Stimulated activated CD8-positive, alpha-beta memory T cell treated with anti-CD3 and anti-CD28 coated beads, Interleukin-7, amount 100 ng/mL, for 1 hour (primary cell): Measurements from ENCODE around the gene TTBK2.
"Not testable (repeated sequence)": the region's sequence is repeated elsewhere in the genome, so short reads cannot be mapped to it uniquely, and the experiment has no call there.

Experiments
- DNase-seq, 2 donors: peaks; one replicate each; pipeline ENCODE4 v3.0.0-alpha.2; 2020; ENCODE audit warnings: low read depth in 2 of 2

Gene TTBK2

GRCh38 chr15:42920519-42921341 is at the start of gene TTBK2:
Gene TTBK2, minus strand, starts transcription at chr15:42920778. Its CDS starts 42,161 bp downstream, at chr15:42878617.
- peak; percentile 93 for DNase-seq

- DNase-seq = no peak
These were observed 43.9 kb upstream of the TTBK2 start for GRCh38 chr15:42964476-42964875.

DNA sequence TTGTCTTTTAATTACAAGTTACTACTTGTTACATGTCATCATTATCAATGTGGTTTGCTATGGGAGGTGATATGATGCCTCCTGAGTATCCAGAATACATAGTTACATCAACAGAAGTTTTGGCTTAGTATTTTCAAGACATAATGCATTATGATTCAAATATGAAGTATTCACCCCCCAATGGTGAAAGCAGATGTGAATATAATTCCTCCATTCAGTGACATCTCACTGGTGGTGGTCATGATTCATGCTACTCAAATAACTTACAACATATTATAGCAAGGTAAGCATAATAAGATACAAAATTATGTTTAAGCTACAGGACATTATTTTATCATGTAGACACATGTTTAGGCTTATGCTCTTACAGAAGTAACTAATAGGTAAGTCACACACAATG is 34.9 kb upstream of the TTBK2 start:
- DNase-seq = no peak

DNA sequence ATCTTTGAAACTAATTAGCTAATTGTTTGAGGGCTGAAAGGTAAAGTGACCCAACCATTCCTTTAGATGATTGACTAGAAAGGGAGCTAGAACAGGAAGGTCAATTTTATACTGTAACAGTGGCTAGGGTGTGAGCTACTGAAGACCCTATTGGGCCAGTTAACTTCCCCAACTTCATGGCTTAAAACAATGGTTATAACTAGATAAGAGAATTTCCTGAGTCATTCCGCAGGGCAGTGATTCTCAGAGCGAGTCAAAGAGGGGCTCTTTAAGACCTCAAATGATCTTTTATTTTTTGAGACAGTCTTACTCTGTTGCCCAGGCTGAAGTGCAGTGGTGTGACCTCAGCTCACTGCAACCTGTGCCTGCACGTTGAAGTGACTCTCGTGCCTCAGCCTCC is 33.7 kb upstream of the TTBK2 start:
- DNase-seq = no peak

DNA sequence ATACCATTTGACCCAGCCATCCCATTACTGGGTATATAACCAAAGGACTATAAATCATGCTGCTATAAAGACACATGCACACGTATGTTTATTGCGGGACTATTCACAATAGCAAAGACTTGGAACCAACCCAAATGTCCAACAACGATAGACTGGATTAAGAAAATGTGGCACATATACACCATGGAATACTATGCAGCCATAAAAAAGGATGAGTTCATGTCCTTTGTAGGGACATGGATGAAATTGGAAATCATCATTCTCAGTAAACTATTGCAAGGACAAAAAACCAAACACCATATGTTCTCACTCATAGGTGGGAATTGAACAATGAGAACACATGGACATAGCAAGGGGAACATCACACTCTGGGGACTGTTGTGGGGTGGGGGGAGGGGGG is 28.3 kb upstream of the TTBK2 start:
- not testable (repeated sequence) for DNase-seq

GRCh38 chr15:42940527-42940926 is 19.9 kb upstream of the TTBK2 start:
- no peak for DNase-seq

DNA sequence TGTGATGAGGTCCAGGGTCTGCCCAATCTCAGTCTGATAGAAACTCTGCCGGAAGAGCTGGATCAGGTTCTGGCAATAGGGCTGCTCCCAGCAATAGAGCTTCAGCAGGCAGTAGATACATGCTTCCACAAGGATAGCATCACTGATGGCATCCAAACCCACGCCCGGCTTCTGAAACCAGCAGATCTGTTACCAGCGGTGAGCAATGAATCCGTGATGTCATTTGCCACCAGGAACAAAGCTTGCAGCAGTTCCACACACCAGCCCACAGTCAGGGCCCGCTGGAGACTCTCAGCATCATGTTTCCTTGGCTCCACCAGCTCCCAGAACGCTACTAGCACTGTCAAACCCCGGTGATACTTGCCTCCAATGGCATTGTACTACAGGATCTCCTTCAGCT is 19.3 kb upstream of the TTBK2 start:
- DNase-seq = no peak

GRCh38 chr15:42937143-42937542 is 16.6 kb upstream of the TTBK2 start:
- DNase-seq = no peak

- DNase-seq = no peak
These were observed 13.5 kb upstream of the TTBK2 start for GRCh38 chr15:42933886-42934667.

DNA sequence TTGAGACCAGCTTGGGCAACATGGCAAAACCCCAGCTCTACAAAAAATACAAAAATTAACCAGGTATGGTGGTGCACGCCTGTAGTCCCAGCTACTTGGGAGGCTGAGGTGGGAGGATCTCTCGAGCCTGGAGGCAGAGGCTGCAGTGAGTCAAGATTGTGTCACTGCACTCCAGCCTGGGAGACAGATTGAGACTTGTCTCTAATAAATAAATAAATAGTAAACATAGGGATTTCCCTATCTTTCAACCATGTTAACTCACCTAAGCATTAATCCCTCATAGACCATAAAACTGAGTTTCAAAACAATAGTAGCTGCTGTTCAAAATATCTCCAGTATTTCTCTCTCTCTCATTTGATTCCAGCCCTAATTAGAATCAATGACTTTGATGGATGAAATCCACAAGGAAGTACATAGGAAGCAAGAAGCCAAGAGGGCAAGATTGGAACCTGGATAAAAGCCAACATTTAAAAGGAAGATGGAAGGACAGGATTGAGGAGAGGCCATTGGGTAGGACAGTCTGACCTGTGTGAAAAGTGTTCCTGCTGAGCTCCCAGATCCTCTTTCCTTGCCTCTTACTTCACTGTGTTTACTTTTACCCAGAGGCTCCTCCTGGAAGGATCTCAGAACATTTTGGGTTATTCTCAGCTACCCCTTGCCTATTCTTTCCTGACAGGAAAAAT is 12.4 kb upstream of the TTBK2 start:
- DNase-seq = no peak

DNA sequence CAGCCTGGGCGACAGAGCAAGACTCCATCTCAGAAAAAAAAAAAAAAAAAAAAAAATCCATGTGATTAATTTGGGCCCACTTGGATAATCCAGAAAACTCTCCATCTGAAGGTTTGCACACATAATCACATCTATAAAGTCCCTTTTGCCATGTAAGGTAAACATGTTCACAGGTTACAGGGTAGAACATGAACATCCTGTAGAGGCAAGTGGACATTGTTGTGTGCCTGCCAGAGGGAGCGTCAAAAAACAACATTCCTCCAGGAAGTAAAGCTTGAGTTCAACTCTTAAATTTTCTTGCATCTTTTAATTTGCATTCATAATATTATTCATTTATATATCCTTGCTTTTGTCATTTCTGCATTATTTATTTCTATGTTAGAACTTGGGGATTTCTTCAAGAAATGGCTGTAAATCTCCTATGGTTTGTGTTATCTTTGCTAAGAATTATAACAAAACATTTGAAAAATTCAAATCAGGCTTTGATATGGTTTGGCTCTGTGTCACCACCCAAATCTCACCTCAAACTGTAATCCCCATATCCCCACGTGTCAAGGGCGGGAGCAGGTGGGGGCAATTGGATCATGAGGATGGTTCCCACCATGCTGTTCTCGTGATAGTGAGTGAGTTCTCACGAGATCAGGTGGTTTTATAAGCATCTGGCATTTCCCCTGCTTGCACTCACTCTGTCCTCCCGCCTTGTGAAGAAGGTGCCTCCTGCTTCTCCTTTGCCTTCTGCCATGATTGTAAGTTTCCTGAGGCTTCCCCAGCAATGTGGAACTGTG is 11.3 kb upstream of the TTBK2 start:
- DNase-seq = no peak

GRCh38 chr15:42929306-42929848 is 8.8 kb upstream of the TTBK2 start:
- no peak for DNase-seq

- peak; percentile 1 to 17 for DNase-seq
These were observed 759 bp upstream of the TTBK2 start for GRCh38 chr15:42921342-42921731.

DNA sequence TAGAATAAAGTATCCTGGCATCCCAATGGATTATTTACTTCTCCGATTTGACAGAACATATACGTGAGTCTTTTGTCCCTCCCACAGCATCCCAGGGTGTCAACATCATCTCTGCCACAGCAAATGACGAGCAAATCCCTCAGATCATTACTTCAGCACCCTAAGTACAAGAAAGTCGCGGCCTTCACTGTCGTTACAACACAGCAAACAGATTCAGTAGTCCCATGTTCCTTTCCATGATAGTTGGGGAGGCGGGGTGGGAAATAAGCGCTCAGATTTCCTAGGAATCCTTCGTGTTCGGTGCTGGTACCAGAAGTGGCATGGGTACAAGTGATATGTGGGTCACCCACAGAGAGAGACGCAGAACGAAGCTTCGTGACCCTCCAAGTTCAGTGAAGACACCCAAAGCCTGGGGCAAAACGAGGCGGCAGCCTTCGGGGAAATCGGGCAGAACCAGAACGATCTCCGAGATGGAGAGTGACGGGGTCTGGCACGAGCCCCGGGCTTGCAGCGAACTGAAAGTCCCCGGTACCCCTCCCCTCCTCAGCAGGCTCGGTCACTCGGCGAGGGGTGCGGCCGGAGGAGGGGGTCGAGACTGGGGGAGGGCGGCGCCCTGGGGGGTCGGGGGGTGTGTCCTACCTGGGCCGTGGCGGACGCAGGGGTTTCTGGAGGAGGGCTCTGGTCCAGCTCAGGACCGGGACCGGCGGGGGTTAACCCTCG is 619 bp downstream of the TTBK2 start:
- peak in 1 of 2 donors; percentile 5 for DNase-seq

DNA sequence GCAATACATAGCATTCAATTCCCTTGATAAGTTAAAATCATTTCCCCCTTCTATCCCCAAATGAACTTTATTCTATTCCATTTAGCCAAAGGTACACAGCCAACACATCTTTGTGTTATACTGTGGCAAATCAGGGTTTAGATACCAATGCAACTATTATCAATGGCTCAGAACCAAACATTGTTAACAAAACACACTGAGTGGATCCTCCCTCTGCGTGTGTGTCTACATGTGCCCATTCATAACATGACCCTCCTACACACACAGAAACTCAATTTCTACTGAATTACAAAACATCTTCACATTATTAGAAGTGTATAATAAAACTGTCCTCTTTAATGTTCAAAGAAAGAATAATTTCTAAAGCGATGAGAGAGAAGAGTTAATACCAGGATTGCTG is 1.3 kb downstream of the TTBK2 start:
- no peak for DNase-seq

- DNase-seq = no peak
These were observed 2.5 kb downstream of the TTBK2 start for GRCh38 chr15:42918047-42918446.

DNA sequence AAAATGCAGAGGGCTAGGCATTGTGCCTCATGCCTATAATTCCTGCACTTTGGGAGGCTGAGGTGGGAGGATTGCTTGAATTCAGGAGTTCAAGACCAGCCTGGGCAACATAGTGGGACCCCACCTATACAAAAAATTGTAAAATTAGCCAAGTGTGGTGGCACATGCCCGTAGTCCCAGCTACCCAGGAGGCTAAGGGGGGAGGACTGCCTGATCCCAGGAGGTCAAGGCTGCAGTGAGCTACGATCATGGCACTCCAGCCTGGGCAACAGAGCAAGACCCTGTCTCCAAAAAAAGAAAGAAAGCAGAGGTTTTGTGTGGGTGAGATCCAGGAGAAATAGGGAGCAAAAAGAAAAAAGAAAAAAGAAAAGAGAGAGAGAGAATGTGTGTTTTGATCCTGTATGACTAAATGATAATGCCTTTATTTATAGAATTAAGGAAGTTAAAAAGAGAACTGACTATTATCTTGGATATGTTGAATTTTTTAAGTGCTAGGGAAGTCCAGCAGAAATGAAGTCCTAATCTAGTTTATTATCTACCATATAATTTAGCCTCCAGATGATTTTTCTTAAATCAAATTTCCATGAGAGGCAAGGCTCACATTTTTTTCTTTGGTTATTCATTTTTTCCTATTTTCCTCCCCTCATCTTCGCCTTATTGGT is 4.8 kb downstream of the TTBK2 start:
- no peak for DNase-seq

GRCh38 chr15:42914728-42915497 is 5.7 kb downstream of the TTBK2 start:
- DNase-seq = no peak

- no peak for DNase-seq
These were observed 9.5 kb downstream of the TTBK2 start for GRCh38 chr15:42911058-42911592.
